Stimulated activated CD4-positive, alpha-beta T cell treated with anti-CD3 and anti-CD28 coated beads, Interleukin-4, amount 100 ng/mL, for 1 hour (primary cell): ENCODE results near the gene FSCN2.

Experiments used
- DNase-seq: peaks from one replicate; pipeline ENCODE4 v3.0.0-alpha.2; 2020

The FSCN2 gene

DNA sequence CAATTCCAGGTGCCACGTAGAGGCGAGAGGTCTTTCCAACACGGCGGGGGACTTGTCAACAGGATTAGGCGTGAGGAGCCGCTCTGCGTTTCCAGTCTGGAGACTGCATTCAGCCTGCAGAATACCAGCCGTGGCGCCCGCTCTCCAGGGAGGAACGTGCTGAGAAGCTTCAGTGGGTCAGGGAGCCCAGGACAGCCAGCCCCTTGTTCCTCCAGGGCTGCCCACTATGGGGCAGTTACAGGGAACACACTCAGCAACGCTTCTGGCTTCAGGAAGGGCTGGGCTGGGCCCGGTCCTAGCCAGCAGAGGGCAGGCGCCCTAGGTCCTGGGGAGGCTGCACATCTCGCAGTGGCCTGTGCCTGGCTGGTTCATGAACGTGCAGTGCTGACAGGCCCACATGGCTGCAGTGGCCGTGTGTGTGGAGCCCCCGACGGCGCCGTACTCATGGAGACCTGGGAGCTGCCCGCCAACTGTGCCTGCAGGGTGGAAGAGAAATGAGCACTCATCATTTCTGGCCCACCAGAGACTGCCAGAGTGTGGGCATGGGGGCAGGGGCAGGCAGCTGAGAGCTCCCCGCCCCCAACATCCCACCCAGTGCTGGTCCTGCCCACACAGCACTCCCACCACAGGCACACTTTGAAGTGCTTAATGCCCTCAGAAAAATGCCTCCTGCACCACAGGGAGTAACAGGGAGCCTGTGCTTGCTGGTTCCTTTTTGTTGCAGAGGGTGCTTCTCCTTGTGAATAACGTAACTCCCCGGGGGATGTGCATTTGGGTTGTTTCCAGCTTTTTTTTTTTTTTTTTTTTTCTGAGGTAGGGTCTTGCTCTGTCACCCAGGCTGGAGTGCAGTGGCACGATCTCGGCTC is 31.0 kb downstream of the FSCN2 start:
- no peak for DNase-seq

DNA sequence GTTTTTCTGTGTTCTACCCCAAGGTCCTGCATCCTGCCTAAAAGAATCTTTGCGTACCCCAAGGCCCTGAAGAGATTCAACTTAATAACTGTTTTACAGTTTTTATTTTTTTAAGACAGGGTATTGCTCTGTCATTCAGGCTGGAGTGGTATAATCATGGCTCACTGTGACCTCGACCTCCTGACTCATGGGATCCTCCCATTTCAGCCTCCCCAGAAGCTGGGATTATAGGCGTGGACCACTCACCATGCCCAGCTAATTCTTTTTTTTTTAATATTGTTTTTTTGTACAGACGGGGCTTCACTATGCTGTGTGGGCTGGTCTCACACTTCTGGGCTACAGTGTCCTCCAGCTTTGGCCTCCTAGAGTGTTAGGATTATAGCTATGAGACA is 33.3 kb downstream of the FSCN2 start:
- no peak for DNase-seq

DNA sequence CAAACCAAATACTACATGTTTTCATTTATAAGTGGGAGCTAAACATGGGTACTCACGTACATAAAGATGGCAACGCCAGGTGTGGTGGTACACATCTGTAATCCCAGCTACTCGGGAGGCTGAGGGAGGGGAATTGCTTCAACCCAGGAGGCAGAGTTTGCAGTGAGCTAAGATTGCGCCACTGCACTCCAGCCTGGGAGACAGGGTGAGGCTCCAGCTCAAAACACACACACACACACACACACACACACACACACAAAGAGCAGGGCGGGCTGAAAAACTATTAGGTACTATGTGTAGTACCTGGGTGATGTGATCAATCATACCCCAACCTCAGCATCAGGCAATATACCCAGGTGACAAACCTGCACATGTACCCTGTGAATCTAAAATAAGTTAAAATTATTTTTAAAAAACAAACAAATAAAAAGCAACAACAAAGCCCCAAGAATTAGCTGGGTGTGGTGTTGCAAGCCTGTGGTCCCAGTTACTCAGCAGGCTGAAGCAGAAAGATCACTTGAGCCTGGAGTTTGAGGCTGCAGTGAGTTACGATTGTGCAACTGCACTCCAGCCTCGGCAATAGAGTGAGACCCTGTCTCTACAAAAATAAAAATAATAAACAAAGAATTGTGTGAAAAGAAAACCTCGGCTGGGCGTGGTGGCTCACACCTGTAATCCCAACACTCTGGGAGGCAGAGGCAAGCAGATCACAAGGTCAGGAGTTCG is 35.8 kb downstream of the FSCN2 start:
- DNase-seq = no peak

DNA sequence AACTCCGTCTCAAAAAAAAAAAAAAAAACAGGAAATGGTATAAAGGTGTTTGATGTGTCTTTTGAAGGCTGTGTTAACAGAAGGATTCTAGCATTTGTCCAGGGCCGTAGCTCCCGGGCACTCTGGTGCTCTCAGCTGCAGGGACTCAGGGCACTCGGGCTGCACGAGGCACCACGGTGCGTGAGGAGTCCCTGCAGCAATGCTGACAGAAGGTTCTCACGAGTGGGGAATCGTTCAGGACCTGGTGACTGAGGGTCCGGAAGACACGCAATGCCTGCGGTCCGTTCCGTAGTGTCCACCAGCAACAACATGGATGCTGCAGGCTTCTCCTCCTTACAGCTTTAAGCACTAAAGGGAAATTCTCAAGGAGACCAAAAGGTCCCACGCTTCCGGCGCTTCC is 36.6 kb downstream of the FSCN2 start:
- no peak for DNase-seq

DNA sequence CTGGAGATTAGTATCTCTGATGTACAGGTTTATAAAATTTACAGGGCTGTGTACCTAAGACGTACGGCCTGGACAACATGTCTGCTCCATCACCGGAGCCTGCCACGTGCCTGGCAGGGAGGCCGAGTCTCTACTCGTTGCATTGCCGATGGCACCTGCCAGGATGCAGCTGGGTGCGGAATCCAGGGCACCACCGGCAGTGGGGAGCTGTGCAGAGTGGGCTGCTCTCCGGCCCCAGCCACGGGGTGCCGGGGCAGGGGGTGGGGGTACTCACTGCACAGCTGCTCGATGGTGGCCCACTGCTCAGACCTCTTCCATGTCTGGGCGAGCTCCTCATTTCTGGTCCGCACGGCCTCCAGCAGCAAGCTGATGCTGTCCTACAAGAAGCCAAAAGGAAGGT is 37.1 kb downstream of the FSCN2 start:
- no peak for DNase-seq

DNA sequence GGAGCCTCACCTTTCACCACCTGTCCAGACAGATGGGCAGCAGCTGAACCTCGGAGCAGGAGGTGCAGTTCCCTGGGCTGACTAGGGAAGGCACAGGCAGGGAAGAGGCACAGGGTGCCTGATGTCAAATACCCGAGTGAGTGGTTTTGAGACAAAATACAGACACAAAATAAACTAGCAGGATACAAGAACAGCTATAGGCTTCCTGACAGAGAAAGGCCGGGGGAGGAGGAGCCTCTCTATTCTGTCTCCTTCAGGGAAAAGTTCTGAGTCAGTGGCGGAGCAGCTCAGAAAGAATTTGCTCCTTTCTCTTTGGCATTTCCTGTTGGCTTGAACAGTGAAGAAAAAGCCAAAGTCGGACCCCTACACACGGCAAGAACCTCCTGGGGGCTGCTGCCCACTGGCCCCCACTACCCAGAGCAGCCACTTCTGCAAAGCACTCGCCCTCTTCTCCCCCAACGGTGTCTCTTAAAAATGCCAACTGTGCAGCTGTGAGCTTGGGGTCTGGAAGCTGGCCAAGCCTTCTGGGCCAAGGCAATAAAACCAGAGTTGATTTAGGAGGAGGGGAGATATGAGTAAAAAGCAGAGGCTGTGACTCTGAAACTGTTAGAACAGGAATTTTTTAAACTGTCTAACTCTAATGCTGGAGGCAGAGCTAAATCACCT is 38.4 kb downstream of the FSCN2 start:
- DNase-seq = no peak

DNA sequence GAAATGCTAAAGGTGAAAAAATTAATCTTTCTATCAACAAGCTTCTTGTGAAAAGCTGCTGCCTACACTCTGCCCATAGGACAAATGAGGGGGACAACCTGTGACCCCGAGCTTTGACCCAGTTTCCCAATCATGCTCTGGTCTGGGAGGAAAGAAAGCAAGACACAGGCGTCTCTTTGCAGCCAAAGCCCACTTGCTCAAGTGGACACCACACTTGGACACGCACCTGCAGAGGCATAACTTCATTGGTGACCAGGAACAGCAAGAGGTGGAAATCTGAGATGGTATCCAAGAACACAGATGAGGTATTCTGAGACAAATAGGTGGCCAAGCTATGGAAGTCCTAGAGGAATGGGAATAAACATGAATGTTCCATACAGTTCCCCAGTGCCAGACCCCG is 39.0 kb downstream of the FSCN2 start:
- DNase-seq = no peak

DNA sequence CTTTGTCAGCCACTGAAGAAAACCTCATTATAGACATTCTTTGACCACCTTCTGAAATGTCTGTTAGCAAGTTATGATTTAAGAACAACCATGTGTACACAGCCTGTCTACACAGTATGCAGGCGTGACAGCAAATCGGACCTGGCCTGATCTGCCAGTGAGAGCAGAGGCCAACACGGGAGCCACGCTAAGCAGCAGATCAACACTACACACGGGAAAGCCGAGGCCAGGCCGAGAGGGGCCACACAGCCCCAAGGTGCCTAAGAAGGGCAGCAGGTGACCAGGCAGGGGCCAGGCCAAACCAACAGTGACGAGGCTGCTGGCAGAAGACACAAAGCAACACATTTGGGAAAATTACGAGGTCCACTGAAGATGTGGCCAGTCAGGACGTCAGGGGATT is 40.2 kb downstream of the FSCN2 start:
- no peak for DNase-seq

DNA sequence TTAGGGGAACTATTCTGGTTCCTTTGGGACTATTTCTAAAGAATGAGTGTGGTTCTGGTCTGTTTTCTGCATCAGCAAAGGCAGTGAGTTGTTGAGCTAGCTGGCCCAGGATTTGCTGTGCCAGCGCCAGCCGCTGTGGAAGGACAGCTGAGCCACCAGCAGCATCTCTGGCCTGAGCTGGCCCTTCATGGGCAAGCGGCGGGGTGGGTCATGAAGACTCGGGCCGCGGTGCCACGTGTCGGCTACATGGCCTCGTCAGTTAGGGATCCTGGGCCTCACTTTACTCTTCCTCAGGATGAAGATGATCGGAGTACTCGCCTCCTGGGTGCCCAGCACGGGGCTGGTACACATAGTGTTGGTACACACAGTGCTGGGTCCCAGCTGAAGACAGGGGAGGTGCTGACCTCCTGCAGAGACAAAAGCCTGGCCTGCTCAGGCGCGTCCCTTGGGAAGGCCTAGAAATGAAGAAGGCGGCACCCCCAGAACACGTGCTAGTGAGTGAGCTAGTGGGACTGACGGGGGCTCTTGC is 41.9 kb downstream of the FSCN2 start:
- no peak for DNase-seq

DNA sequence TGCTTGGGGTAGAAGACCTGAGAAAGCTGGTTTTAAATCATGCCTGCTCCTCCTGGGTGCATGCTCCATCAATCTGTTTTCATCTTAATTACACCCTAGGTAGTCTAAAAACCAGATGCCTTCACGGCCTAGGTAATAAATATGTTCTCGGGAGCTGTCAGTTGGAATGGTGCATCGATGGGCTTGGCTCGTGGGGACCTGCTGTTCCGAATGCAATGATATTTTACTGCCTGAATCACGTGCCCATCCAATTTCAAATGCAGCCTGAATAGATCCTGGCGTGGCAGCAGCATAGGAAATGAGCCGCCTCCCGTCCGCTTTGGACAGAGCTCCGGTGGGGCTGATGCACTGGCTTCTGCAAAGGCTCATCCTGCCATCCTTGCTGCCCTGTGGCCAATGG is 42.8 kb downstream of the FSCN2 start:
- no peak for DNase-seq

DNA sequence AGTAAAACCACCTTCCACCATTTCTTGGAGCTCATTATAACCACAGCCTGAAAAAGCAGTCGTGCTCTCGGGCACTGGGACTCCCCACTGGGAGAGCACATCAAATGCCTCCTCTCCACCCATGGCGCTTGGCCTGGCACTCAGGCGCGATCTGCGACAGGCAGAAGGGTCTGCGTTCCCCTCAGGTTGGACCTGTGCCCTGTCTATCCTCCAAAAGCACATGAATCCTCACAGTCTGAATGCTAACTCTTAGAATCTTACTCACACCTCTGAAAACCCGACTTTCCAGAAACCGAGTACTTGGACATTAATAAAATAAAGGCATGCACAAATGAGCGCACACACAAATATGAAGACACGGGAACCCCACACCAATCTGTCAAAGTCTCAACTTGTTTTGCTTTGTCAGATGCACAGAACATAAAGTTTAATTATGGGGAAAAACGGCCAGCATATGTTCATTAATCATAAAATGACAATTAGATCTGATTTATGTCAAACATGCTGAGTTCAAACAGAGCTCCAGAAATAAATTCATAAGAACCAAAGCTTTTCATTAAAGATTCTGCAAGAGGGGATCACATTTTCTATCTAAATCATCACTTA is 44.5 kb downstream of the FSCN2 start:
- DNase-seq = no peak

DNA sequence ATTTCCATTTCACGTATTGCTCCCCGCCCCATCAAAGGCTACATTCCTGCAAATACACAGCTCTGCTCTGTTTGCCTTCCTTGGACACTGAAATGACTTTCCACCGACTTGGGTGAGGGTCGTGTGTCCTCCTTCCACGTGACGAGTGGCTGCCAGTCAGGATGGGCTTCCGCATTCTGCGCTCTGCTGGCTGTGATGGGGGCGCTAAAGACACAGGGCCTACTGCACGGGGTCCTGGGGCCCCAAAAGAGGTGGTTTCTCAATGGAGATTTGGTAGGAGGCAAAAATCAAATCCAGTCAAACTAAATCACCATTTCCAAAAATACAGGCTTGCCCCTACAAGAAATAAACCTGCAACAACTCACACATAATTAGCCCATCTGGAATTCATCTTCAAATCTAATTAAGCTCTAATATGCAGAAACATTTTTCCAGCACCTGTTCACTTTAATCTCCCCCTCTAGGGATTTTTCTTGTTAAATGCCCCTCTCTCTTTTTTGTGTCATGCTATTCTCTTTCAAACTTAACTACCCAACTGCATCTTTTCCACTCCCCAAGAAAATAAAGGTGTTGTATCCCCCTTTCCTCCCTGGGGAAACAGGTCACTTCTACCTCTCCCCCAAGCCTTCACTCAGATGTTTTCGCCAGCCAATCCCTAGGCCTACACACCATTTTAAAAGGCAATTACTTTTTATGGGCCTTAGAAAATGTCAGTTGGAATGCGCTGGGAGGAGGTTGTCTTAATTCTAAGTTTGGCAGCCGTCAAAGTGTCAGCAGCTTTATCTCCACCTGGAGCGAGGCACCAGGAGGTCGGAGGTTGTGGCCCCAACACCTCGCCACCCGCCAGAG is 45.8 kb downstream of the FSCN2 start:
- DNase-seq = no peak

DNA sequence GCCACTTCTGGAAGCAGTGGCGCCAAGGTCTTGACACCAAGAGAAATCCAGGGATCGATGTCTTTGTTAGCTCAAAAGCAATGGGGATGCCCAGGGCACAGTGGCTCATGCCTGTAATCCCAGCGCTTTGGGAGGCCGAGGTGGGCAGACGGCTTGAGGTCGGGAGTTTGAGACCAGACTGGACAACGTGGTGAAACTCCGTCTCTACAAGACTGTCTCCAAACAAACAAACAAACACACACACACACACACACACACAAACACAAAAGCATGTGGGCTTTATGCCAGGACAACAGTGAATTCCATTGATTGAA is 46.4 kb downstream of the FSCN2 start:
- DNase-seq = no peak

DNA sequence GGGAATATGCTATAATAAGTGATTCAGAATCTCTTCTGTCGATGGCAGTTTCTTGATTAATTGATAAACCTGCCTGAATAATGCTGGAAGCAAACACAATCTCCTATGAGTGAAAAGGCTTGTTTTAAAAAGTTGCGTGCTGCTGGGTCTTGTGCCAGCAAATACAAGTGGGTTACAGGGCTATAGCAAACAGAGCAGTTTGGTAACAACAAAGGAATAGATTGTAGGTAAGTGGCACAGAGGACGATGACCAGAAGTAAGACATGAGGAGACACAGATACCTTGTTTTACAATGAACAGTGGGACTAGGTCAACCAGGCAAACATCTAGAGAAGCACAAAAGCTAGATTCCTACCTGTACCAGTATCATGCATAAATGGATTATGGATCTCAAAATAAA is 47.7 kb downstream of the FSCN2 start:
- DNase-seq = no peak

DNA sequence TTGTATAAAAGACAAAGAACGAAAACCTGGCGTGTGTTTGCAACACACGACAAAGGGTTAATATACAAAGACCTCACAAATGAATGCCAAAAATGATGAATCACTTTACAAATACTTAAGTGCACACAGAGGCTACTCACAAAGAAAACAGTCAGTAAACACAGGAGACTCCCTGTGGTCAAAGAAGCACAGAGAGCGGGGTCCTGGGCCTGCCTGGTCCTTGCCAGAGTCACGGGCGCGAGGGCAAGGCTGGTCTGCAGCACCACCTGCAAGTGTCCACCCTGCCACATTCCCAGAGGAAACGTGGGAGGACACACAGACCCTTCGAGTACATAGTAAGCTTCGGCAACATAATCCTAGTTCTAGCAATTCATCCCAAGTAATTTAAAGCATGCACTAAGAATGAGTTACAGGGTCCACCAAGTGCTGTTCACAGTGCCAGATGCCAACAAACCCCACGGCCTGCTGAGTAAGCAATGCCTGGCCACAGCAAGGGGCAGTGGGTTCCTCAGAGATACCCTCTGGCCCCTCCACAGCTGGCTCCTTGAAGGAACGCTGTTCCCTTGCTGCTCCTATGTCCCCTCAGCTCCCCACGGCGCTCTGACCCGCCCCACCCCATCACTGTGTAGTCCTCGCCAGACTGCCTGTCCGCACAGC is 48.6 kb downstream of the FSCN2 start:
- no peak for DNase-seq

DNA sequence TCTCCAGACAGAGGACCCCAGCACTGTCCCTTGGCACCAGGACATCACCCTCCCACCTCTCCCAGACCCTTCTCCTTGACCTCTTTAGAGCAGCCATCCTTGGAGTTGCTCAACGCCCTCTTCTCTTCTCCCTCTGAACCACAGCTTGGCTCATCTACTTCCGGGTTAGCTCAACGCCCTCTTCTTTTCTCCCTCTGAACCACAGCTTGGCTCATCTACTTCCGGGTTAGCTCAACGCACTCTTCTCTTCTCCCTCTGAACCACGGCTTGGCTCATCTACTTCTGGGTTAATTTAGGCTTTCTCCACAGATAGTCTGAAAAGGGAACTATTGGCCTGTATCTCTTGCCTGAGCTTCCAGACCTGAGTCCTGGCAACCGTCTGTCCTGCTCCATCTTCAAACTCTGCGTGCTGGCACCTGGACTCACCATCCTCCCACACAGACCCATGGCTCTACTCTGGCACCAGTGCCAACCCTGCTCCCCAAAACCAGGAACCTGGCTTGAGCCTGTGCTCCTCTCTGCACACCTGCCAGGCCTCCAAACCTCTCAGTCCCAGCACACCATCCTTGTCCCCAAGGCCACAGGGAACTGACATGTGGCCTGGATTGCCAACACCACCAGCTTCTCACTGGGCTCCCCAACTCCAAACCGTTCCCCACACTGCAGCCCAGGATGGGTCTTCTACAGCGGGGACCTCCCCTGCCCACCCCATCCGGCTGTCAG is 49.3 kb downstream of the FSCN2 start:
- DNase-seq = no peak

DNA sequence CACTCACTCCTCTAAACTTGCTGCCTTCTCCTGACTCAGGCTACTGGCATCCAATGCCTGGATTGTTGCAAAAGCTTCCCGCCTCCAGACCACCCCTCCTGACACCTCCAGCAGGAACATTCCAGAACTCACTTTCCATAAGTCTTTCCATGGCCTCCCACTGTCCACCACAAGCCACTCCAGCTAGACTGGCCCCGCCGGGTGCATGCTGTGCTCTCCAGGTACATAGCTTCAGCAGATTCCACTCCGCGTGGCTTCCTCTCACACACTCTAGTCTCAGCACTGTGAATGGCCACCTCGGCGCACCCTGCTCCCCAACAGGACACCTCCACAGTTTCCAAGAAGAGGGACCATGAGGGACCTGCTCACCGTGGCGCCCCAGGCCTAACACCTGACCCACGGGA is 49.9 kb downstream of the FSCN2 start:
- no peak for DNase-seq

DNA sequence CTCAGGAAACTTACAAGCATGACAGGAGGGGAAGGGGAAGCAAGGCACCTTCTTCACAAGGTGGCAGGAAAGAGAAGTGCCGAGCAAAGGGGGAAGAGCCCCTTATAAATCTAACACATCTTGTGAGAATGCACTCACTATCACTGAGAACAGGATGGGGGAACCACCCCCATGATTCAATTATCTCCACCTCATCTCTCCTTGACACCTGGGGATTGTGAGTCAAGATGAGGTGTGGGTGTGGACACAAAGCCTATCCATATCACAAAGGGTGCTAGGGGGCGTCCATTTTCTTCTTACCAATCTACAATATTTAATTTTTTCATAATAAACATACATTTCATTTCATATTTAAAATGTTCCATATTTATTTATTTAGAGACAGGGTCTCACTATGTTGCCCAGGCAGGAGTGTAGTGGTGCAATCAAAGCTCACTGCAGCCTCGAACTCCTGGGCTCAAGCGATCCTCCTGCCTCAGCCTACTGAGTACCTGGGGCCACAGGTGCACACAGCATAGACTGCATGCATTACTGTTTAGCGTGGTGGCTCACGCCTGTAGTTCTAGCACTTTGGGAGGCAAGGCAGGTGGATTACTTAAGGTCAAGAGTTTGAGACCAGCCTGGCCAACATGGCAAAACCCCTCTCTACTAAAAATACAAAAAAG is 50.5 kb downstream of the FSCN2 start:
- DNase-seq = no peak

DNA sequence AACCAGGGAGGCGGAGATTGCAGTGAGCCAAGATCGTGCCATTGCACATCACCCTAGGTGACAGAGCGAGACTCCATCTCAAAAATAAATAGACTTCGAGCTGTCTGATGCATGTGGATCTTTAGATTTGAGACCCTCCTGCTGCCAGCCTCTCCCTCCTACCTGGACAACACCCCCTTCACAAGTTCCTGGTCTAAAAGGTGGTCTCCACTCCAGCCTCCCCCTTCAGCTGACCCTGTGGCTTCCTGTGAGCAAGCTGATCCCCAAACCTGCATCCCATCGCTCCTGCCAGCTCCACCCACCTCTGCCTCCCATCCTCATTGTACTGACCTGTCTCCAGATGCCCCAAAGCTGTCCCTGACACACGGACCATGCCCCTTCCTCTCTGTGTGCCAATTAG is 51.1 kb downstream of the FSCN2 start:
- DNase-seq = no peak

DNA sequence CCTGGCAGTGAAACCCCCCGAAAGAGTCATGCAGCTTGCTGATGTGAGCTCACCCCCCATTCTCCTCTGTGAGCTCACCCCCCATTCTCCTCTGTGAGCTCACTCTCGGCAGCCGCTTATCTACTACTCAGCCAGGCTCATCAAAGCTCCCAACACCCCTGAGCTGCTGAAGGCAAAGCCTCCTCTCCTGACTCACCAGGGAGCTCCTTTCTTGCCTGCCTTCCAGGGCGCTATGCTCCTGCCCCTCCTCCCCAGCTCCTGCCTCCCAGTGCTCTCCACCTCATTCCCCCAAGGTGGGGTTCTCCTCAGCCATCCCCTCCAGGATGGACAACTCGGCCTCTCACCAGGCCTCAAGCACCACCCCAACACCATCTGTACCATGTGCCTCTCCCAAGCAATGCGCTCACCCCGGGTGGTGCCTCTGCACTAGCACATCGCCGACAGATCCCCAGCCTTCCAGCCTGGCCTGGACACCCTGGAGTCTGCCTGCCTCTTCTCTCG is 51.7 kb downstream of the FSCN2 start:
- DNase-seq = no peak
